Measurements from ENCODE around the gene TMCC1.
"Not testable (repeated sequence)": the region's sequence is repeated elsewhere in the genome, so short reads cannot be mapped to it uniquely, and the experiment has no call there.

The TMCC1 gene

DNA sequence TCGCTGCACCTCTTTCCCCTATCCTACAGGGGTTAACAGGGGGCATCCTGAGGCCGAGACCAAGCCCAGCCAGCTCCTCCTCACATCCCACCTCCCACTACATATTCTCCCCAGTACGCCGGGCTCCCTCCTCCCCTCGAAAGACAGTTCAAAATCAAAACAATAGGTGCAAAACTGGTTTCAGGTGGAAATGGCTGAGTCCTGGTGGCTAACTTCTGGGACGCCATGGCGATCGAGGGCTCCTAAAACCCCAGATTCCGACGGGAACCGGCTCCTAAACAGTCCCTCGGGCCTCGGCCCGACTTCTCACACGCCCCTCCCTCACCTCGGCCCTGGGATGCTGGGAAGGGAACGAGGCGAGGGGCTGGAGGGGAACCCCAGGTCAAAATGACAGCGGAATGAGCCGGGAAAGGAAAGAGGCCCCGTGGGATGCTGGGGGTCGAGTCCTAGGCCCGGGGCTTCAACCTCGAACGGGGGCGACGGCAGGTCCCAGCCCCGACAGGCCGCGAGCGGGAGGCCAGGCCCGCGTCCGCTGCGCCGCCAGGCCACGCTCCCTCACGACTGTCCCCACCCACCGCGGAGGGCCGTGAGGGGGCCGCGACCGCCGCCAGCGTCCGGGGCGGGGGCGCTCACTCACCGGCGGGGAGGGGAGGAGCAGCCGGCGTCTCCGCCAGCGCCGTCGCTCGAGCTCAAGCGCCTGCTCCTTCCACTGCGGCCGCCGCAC lies 492 bp downstream of the TMCC1 start:
- peak; percentile 79 for DNase-seq (ENCODE audit: low spot score)

DNA sequence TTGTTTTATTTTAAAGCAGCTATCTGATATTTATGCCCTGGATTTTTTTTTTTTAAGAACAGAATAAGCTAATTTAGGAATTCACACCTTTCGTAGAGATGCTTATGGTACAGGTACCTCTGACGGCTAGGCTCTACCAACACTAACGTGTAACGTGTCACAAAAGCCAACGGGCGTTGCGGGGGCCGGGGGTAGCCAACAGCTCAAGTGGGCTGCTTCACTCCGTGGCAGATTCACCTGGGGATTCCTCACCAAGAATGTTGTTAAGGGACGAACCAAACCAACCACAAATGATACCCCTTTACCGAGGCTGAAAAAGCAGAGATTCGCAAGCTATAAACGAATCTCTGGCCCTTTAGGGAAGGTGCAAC lies 1.0 kb downstream of the TMCC1 start:
- DNase-seq (ENCODE audit: low spot score) = no peak

DNA sequence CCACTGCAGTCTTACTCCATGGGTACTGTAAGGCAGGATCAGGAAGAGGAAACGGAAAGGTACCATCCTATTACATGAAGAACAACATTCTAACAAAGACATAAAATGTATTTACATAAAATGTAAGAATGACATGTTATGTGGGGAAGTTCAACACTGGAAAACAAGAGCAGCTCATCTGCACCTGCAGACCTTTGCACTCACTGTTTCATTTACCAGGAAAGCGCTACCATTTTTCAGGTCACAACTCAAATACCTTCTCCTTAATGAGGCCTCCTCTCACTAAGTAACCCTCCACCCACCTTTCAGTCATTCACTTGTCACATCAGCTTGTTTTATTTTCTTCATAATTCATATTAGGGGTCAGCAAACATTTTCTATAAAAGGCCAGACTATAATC lies 2.6 kb downstream of the TMCC1 start:
- no peak for DNase-seq (ENCODE audit: low spot score)

DNA sequence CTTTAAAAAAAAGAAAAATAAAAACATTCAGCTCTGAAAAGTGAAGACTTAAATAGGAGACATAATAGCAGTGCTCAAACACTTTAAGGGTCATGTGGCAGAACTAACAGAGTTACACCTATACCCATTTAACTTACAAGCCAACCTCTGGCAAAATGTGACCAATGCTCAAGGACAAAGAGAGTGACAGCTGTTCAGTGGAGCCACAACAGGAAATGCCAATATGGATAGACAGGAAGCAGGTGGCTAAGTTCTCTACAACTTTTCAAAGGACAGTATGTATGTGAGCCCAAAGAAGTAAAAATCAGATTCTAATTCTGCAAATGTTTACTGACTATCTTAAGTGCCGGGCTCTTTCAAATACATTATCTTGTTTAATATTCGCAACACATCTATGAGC lies 3.4 kb downstream of the TMCC1 start:
- DNase-seq (ENCODE audit: low spot score) = peak; percentile 21

DNA sequence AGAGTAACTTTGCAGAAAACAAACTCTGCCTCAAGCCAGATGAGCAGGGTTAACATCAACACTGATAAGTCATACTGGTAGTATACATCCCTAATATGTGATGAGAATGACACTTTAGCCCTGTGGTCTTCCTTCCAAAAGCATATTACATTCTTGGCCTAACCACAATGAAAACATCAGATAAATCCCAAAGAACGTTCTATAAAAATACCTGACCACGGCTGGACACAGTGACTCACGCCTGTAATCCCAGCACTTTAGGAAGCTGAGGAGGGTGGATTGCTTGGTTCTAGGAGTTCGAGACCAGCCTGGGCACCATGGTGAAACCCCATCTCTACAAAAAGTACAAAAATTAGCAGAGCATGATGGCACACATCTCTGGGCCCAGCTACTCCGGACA lies 4.7 kb downstream of the TMCC1 start:
- no peak for DNase-seq (ENCODE audit: low spot score)

DNA sequence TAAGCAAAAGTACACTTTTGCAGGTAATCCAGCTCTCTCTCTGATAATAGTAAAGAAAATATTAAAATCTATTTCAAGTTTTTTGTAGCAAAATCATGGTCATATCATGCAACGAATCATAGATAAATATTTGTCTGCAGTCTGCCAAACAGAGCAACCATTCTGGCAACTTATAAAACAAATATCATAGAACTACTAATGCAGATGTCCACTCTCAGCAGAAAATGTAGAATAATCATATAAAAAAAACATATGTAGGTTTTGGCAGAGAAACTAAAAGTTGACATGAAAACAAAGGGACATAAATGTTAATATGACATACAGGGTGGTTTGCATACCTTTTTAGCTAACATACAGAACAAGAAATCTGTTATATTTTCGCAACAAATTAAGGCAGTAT lies 12.2 kb downstream of the TMCC1 start:
- DNase-seq (ENCODE audit: low spot score) = no peak

DNA sequence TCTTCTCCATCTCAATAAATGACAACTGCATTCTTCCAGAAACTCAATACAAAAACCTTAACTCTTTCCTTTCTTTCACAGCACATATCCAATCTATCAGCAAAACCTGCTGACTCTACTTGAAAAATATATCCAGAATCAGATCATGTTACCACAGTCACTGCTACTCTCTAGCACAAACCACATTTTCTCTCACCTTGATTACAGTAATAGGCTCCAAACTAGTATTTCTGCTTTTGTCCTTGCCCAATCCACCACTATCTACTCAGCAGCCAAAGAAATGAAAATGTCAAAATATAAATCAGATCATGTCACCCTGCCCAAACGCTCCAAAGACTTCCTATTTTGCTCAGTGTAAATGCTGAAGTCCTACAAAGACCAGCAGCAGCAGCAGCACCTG lies 15.2 kb downstream of the TMCC1 start:
- no peak for DNase-seq (ENCODE audit: low spot score)

DNA sequence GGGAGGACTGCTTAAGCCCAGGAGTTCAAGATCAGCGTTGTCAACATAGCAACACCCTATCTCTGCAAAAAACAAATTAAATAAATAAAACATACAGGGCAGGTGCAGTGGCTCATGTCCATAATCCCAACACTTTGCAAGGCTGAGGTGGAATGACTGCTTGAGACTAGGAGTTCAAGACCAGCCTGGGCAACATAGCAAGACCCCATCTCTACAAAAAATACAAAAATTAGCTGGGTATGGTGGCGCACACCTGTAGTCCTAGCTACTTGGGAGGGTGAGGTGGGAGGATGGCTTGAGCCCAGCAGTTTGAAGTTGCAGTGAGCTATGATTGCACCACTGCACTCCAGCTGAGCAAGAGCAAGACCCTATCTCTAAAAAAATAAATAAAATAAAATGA lies 19.0 kb downstream of the TMCC1 start:
- not testable (repeated sequence) for DNase-seq (ENCODE audit: low spot score)

DNA sequence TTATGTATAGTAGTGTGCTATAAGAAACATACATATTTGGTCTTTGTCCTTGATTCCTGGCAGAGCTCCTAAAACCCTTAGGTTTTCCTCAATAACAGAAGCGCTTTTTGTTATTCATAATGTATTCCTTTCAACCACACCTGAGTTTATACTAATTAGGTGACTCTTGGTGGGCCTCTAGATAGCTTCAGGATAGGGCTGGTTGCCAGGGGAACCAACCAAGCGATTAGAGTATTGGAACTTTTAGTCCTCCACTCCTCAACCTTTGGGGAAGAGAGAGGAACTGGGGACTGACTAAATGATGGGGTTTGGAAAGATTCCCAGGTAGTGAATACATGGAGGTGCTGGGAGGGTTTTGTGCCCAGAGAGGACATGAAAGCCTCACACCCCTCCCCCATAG lies 24.6 kb downstream of the TMCC1 start:
- no peak for DNase-seq (ENCODE audit: low spot score)

DNA sequence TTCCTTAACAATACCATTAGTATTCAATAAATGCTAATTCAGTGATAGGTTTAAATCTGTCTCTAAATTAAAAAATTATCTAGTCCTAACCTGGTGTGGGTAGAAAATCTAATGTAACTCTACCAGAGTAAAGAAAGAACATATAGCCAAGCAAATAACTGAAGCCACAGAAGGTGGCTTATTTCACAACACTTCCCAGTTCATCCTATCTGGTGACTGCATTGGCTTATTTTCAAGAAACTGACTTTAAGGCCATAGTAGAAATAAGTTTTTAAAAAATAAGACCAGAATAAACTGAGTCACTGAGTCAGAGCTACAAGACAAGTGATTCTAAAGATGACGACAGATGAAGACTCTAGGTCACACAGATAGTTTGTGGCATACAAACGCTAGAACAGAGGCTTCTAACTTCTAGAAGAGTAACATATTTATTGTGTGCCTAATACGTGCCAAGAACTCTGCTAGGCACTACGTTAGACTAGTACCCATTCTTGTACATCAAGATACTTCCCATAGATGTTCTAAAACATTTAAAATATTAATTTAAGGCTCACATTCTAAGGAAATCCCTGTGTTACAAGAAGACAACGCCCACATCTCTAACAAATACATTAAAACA lies 25.9 kb downstream of the TMCC1 start:
- DNase-seq (ENCODE audit: low spot score) = no peak

DNA sequence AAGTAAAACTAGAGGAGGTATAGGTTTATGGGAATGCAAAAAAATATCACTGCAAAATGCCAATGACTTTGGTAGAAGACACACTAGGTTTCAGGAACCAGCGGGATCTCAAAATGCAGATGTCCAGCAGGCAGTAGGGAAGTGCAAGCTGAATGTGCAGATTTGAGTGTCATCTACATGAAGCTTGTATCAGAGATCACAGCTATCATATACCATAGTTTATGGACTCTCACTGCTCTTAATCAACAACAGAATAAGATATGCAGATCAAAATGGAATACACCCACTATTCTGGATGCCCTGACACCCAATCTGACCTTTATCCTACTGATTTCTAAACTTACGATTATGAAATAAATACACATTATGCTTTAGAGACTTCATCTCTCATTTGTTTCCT lies 27.7 kb downstream of the TMCC1 start:
- no peak for DNase-seq (ENCODE audit: low spot score)

DNA sequence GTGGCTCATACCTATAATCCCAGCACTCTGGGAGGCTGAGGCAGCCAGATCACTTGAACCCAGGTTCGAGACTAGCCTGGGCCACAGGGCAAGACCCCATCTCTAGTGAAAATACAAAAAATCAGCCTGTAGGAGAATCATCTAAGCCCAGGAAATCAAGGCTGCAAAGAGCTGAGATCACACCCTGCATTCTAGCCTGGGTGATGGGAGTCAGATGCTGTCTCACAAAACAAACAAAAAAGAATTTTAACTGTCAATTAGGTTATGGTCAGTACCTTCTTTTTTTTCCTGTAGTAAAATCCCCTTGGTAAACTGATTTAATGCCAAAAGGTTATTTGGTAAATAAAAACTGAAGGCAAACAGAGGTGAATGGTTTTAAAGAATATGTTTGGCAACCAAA lies 29.0 kb downstream of the TMCC1 start:
- no peak for DNase-seq (ENCODE audit: low spot score)

DNA sequence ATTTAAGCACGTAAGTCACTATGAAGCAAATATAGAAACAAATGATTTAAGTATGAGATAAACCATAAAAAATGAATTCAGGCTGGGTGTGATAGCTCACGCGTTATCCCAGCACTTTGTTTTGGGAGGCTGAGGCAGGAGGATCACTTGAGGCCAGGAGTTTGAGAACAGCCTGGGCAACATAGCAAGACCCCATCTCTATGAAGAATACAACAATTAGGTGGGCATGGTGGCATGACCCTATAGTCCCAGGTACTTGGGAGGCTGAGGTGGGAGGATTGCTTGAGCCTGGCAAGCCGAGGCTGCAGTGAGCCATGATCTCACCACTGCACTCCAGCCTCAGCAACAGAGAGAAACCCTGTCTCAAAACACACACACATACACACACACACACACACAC lies 34.2 kb downstream of the TMCC1 start:
- DNase-seq (ENCODE audit: low spot score) = no peak

DNA sequence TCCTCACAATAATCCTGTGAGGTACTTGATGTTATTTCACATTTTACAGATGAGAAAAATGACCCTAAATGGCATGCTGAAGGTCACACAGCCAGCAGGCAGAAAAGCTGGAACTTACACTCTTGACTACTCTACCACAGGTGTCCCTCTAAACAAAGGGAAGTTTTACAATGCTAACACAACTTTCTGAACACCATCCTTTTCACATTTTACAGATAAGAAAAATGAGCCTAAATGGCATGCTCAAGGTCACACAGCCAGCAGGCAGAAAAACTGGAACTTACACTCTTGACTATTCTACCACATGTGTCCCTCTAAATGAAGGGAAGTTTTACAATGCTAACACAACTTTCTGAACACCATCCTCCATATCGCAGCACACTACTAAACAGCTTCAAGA lies 35.6 kb downstream of the TMCC1 start:
- no peak for DNase-seq (ENCODE audit: low spot score)

DNA sequence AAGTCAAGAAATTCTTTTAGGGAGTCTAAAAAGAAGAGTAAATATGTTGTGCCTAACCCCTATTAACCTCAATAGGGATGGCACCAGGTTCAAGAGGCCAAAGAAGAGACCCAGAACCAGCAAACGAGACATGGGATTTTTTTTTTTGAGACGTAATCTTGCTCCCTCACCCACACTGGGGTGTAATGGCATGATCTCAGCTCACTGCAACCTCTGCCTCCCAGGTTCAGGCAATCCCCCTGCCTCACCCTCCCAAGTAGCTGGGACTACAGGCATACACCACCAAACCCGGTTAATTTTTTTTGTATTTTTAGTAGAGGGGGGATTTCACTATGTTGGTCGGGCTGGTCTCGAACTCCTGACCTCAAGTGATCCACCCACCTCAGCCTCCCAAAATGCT lies 36.7 kb downstream of the TMCC1 start:
- not testable (repeated sequence) for DNase-seq (ENCODE audit: low spot score)

DNA sequence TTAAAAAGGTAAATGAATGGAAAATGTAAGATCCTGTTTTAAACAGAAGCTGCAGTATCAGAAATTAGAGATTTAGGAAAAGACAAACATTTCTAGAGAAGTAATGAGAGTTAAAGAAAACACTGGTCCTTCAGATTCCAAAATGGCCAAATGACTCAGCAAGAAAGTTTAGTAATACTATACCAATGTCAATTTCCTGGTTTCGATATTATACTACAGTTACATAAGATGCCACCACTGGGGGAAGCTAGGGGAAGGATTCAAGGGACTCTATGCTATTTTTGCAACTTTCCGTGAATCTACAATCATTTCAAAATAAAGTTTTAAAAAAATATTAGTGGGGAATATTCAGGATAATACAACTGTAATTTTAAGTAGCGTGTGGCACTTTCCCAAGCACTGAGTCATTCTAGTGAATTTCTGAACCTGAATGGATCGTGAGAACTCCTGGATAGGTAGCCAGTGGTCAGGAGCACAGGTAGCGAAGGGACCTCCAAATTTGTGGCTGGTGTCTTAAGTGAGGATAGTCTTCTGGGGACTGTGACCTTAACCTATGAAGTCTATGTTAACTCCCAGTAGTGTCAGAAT lies 37.6 kb downstream of the TMCC1 start:
- DNase-seq (ENCODE audit: low spot score) = no peak

DNA sequence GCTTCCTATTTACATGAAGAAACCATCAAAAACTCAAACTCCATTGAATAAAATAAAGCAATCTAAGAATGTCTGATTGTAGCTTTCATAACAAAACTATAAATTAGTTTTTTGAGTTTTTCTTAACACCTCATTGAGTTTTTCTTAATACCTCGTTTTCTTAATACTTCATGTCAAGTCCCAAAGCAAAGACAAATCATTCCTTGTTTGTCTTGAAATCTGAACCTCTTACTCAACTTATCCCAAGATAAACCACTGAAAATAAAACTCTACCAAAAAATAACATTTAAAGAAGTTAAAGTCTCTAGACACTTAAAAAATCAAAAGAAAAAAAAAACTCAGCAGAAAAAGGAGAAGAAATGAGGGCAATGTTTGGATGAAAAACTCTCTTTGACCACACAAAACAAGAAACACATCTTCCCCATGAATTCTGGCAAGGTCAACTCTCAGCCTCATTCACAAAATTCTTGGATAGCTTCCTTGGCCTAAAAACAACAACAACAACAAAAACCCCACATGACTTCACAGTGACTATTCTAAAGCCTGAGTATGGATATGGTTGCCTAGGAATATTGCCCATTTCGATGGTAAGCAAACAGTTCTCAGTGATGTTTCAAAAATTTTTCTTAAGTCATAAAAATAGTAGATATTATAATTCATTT lies 38.2 kb downstream of the TMCC1 start:
- no peak for DNase-seq (ENCODE audit: low spot score)

DNA sequence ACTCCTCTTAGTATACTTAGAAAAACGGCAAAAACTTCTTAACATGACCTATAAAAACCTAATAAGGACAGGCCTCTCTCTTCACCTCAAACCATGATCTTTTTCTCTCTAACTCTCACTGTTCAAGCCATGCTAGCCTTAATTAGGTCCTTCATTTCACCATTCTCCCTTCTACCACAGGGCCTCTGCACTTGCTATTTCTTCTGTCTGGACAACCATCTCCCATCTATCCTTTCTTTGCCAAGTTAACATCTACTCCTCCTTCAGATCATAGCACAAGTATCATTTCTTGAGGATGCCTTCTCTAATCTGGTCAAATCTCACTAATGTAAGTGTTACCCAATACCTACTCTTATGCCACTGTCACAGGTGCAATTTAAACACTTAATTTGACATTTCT lies 39.1 kb downstream of the TMCC1 start:
- DNase-seq (ENCODE audit: low spot score) = no peak

DNA sequence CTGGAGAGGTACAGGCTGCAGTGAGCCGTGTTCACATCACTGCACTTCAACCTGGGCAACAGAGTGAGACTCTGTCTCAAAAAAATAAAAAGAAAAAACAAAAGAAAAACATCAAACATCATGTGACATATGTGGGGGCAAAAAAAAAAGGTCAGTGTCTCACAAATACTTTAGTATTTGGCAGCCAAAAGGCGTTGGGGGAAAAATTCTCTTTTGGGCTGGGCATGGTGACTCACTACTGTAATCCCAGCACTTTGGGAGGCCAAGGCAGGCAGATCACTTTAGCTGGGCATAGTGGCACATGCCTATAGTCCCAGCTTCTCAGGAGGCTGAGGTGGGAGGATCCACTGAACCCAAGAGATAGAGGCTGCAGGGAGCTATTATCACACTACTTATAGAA lies 47.6 kb downstream of the TMCC1 start:
- DNase-seq (ENCODE audit: low spot score) = no peak

DNA sequence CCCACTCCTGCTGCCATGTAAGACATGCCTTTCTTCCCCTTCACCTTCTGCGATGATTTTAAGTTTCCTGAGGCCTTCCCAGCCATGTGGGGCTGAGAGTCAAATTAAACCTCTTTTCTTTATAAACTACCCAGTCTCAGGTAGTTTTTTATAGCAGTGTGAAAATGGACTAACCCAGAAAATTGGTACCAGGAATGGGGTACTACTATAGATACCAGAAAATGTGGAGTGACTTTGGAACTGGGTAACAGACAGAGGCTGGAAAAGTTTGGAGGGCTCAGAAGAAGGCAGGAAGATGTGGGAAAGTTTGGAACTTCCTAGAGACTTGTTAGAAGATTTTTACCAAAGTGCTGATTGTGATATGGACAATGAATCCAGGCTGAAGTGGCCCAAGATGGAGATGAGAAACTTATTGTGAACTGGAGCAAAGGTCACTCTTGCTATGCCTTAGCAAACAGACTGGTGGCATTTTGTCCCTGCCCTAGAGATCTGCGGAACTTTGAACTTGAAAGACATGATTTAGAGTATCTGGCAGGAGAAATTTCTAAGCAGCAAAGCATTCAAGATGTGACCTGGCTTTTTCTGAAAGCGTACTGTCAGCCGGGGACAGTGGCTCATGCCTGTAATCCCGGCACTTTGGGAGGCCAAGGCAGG lies 52.7 kb downstream of the TMCC1 start:
- no peak for DNase-seq (ENCODE audit: low spot score)

DNA sequence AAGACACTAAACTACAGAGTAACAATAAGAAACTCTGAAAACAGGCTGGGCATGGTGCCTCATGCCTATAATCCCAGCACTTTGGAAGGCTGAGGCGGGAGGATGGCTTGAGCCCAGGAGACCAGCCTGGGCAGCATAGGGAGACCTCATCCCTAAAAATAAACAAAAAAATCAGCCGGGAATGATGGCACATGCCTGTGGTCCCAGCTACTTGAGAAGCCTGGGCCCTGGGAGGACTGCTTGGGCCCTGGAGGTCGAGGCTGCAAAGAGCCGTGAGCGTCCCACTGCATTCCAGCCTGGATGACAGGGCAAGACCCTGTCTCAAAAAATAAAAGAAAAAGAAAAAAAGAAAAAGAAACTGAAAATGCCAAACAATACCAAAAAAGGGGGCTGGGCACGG lies 55.4 kb downstream of the TMCC1 start:
- DNase-seq (ENCODE audit: low spot score) = no peak

DNA sequence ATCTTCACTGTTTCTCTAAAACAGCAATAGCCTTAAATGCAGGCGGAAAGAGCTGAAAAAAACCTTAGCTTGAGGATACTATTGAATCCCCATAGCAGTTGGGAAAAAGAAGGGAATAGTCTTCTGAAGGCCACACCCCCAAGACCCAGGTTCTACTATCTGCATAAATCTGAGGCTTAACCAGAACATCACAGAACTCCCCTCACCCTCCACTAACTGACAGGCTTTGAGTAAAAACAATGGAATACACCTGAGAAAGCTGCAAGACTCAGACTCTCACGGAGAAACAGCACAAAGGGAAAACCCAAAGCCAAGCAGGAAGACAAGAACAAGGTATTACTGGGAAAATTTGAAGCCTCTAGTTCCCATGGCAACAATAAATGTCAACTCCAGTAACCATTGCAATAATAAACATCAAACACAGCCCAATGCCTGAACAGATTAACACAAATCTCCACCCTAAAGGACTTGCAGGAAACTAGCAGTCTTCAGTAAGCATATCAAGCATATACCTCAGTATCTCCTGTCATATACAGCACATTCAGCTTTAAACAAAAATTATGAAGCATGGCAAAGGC lies 56.4 kb downstream of the TMCC1 start:
- DNase-seq (ENCODE audit: low spot score) = no peak
